ENCODE results near the gene MIF. TPM values are rescaled to one million over a fixed set of nuclear protein-coding genes. Genes with fewer than 3 reads are reported as not detected.
"Not testable (repeated sequence)": the region's sequence is repeated elsewhere in the genome, so short reads cannot be mapped to it uniquely, and the experiment has no call there.

The MIF gene
- total RNA-seq, 2 donors from 2014 or later = 152 to 157 TPM

GRCh38 chr22:23911318-23911980, 17.3 kb downstream of the MIF start:
- no peaks in the 10 kb centered on the region for H3K27me3 ChIP-seq (replicated peaks; ENCODE audit: insufficient read depth)
- H3K9me3 ChIP-seq = no peaks in the 10 kb centered on the region
- DNase-seq (ENCODE audit: low spot score) (no peak), ATAC-seq (ENCODE audit: insufficient number of reproducible peaks, low FRiP score, low read depth) (no peak)
- no peak overlapping the region for H3K4me3 ChIP-seq
- TF ChIP-seq, protein P1, sequence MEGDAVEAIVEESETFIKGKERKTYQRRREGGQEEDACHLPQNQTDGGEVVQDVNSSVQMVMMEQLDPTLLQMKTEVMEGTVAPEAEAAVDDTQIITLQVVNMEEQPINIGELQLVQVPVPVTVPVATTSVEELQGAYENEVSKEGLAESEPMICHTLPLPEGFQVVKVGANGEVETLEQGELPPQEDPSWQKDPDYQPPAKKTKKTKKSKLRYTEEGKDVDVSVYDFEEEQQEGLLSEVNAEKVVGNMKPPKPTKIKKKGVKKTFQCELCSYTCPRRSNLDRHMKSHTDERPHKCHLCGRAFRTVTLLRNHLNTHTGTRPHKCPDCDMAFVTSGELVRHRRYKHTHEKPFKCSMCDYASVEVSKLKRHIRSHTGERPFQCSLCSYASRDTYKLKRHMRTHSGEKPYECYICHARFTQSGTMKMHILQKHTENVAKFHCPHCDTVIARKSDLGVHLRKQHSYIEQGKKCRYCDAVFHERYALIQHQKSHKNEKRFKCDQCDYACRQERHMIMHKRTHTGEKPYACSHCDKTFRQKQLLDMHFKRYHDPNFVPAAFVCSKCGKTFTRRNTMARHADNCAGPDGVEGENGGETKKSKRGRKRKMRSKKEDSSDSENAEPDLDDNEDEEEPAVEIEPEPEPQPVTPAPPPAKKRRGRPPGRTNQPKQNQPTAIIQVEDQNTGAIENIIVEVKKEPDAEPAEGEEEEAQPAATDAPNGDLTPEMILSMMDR (IDR thresholded peaks at IDR 0.05) = no peak
- no peaks in the 10 kb centered on the region for H3K36me3 ChIP-seq
- no peak overlapping the region for H3K27ac ChIP-seq
- peaks cover 3 to 6% of the 10 kb centered on the region in 2 donors for H3K4me1 ChIP-seq (ENCODE audit: control insufficient read depth in 1 of 2, low read depth in 2 of 2)

DNA sequence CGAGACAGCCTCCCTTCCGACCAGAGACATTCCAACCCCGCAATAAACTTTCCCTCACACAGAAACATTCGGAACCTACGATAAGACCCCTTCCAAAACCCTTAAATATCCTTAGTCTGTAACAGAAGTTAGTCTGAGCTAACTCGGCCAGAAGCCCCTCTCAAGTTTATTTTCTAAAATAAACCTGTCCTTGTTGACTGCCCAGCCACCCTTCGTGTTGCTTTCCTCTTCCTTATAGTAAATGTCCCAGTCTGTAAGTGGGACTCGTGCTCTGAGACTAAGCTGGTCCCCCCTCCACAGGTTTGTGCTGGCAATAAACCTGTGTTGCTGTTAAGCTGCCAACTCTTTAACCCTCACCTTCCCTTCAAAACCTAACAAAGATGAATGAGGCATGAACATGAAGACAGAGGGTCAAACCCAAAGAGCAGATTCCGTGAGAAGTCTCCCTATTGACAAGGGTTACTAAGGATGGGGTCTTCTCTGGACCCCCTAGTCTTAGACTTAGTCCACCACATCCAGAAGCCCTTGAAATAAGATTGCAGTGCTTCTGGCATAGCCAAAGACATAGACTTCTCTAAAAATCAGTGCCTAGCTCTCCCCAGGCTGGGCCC, 18.2 kb downstream of the MIF start:
- no peak for ATAC-seq (ENCODE audit: insufficient number of reproducible peaks, low FRiP score, low read depth)
- no peak overlapping the region for H3K4me3 ChIP-seq
- DNase-seq (ENCODE audit: low spot score) = no peak
- H3K4me1 ChIP-seq (ENCODE audit: control insufficient read depth in 1 of 2, low read depth in 2 of 2) = peaks cover 3 to 6% of the 10 kb centered on the region in 2 donors
- TF ChIP-seq, protein P1 (IDR thresholded peaks at IDR 0.05) = no peak
- no peaks in the 10 kb centered on the region for H3K27me3 ChIP-seq (replicated peaks; ENCODE audit: insufficient read depth)
- H3K27ac ChIP-seq = no peak overlapping the region
- H3K36me3 ChIP-seq = no peaks in the 10 kb centered on the region
- no peaks in the 10 kb centered on the region for H3K9me3 ChIP-seq

DNA sequence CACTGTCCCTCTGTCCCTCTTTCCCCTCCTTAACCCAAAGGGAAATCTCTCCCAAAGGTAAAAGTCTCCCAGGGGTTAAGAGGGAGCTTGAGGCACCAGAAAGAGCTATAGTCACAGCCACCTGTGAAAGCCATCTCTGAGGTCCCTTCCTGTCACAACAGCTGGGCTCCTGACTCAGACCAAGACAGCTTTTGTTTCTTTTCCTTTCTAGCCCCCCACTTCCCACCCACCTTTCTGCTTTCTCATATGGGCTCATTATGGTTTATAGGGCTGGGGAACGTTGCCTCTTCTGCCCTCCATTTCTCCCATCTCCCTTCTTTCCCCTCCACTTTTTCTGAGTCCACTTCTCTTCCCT, 19.1 kb downstream of the MIF start:
- DNase-seq (ENCODE audit: low spot score) (no peak), ATAC-seq (ENCODE audit: insufficient number of reproducible peaks, low FRiP score, low read depth) (no peak)
- Histone ChIP-seq H3K9me3 (no peaks in the 10 kb centered on the region), H3K36me3 (no peaks in the 10 kb centered on the region), H3K4me1 (ENCODE audit: control insufficient read depth in 1 of 2, low read depth in 2 of 2) (peaks cover 3 to 6% of the 10 kb centered on the region in 2 donors), H3K27ac (peak overlapping the region; percentile 76 to 81), H3K4me3 (peak overlapping the region; percentile 80), H3K27me3 (replicated peaks; ENCODE audit: insufficient read depth) (no peaks in the 10 kb centered on the region)
- TF ChIP-seq, protein P1 (IDR thresholded peaks at IDR 0.05) = no peak

DNA sequence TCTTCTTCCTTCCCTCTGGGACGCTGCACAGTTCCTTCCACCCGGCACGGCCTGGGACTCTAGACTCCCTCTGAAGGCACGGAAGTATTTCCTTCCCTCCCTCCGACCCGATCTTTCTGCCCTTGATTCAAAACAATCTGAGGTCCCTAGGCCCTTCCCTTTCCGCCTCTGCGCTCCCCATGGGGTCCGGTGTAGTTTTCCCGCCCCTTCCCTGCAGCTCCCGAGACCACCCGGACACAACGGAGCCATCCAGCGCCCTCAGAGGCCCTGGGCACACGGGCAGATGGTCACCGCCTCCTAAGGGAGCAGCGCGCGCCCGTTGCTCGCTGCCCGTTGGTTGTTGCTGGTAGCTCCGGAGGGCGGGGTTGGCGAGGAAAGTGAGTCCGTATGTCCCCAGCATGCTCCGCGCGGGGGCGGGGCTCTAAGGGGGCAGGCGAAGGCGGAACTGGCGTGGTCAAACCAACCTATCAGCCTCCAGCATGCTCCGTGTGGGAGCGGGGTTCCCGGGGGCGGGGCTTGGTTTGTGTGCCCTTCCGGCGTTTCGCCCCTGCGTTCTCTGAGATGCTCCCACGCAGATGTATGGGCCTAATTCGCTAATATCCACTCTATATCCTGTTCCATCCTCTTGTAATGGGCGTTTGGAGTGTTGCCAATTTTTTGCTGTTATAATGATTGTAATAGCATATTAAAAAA, 19.6 kb downstream of the MIF start:
- TF ChIP-seq, protein P1 (IDR thresholded peaks at IDR 0.05) = no peak
- ATAC-seq (ENCODE audit: insufficient number of reproducible peaks, low FRiP score, low read depth) = peak; percentile 79
- peak overlapping the region; percentile 76 to 81 for H3K27ac ChIP-seq
- peak overlapping the region; percentile 80 for H3K4me3 ChIP-seq
- H3K27me3 ChIP-seq (replicated peaks; ENCODE audit: insufficient read depth) = no peaks in the 10 kb centered on the region
- H3K9me3 ChIP-seq = no peaks in the 10 kb centered on the region
- peak; percentile 100 for DNase-seq (ENCODE audit: low spot score)
- no peaks in the 10 kb centered on the region for H3K36me3 ChIP-seq
- peaks cover 3 to 6% of the 10 kb centered on the region in 2 donors for H3K4me1 ChIP-seq (ENCODE audit: control insufficient read depth in 1 of 2, low read depth in 2 of 2)

DNA sequence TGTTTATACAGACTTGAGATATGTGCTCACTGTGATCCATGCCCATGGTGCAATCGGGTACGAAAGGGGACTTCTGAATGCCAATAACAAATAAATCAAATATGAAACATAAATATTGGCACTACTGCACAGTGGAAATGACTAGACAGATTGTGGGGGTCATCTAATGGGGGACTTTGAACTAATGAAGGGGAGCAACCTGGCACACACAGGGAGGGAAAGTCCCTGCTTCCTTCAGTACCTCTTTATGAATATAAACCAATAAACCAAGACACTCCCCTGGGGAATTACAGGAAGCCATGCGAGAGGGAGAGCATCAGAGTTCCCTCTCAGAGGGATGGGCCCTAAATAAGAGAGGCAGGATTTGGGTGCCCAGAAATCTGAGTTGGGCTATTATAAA, 21.1 kb downstream of the MIF start:
- peak overlapping the region in 1 of 2 donors; percentile 67 for H3K27ac ChIP-seq
- ATAC-seq (ENCODE audit: insufficient number of reproducible peaks, low FRiP score, low read depth) (no peak), DNase-seq (ENCODE audit: low spot score) (no peak)

GRCh38 chr22:23920267-23920611, 26.1 kb downstream of the MIF start:
- not testable (repeated sequence) for H3K4me3 ChIP-seq; H3K4me1 ChIP-seq (ENCODE audit: control insufficient read depth in 1 of 2, low read depth in 2 of 2); DNase-seq (ENCODE audit: low spot score); H3K36me3 ChIP-seq; H3K9me3 ChIP-seq; ATAC-seq (ENCODE audit: insufficient number of reproducible peaks, low FRiP score, low read depth); H3K27me3 ChIP-seq (replicated peaks; ENCODE audit: insufficient read depth)
- H3K27ac ChIP-seq = peak overlapping the region; percentile 69 to 74

More for the DNA sequence above, 21.1 kb downstream of the MIF start:
- Histone ChIP-seq H3K9me3 (no peaks in the 10 kb centered on the region), H3K27me3 (replicated peaks; ENCODE audit: insufficient read depth) (no peaks in the 10 kb centered on the region), H3K4me1 (ENCODE audit: control insufficient read depth in 1 of 2, low read depth in 2 of 2) (peaks cover 7 to 14% of the 10 kb centered on the region in 2 donors), H3K4me3 (no peak overlapping the region), H3K36me3 (no peaks in the 10 kb centered on the region)
- TF ChIP-seq, protein P1 (IDR thresholded peaks at IDR 0.05) = no peak

- not testable (repeated sequence) for H3K27ac ChIP-seq; ATAC-seq (ENCODE audit: insufficient number of reproducible peaks, low FRiP score, low read depth); H3K27me3 ChIP-seq (replicated peaks; ENCODE audit: insufficient read depth); H3K9me3 ChIP-seq; DNase-seq (ENCODE audit: low spot score); H3K4me3 ChIP-seq; H3K4me1 ChIP-seq (ENCODE audit: control insufficient read depth in 1 of 2, low read depth in 2 of 2); H3K36me3 ChIP-seq
Measured at GRCh38 chr22:23921586-23922201, 27.5 kb downstream of the MIF start.
